ENCODE data around the gene VDAC1. TPM values are rescaled to one million over a fixed set of nuclear protein-coding genes. Genes with fewer than 3 reads are reported as not detected.

Gene VDAC1
- total and polyA plus RNA-seq, 2 donors from 2014 or later = 148 to 285 TPM

DNA sequence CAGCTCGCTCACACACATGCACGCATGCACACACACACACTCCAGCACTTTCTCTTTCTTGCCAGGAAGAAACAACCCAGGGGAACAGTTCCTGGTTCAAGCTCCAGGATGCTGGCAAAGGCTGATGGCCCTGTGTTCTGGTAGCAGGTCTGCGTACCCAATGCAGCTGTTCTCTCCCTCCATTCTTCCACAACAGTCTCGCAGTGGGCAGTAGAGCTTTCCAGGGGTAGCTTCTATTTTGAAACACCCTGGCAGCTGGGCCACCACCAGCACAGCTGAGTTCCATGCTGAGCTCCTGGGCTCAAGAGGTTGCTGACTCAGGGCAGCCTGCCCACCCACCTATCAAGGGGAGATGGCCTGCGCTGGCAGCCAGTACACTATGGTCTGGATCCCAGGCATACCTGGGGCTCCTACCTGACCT, 4.7 kb downstream of the VDAC1 start:
- peak overlapping the region in 1 of 3 donors; percentile 23 for H3K9ac ChIP-seq (ENCODE audit: low read length in 3 of 3)
- H3K9me3 ChIP-seq (ENCODE audit: control insufficient read depth in 2 of 3, insufficient read depth in 1 of 3, low read length in 3 of 3) = no peaks in the 10 kb centered on the region
- intact Hi-C loops (cut with DNase I) = no loop called here
- H3K4me1 ChIP-seq (ENCODE audit: control insufficient read depth in 2 of 3, insufficient read depth in 2 of 3, low read depth in 1 of 3, low read length in 3 of 3) = peaks cover 0 to 51% (median 48%) of the 10 kb centered on the region in 3 donors
- no peak overlapping the region for H3K4me3 ChIP-seq (ENCODE audit: low read length in 3 of 3)
- peaks cover 0 to 4% (median 0%) of the 10 kb centered on the region in 3 donors for H3K36me3 ChIP-seq (ENCODE audit: control insufficient read depth in 2 of 3, insufficient read depth in 3 of 3, low read length in 3 of 3)
- FAIRE-seq (no peak), DNase-seq (no peak)
- TF ChIP-seq, protein P1, sequence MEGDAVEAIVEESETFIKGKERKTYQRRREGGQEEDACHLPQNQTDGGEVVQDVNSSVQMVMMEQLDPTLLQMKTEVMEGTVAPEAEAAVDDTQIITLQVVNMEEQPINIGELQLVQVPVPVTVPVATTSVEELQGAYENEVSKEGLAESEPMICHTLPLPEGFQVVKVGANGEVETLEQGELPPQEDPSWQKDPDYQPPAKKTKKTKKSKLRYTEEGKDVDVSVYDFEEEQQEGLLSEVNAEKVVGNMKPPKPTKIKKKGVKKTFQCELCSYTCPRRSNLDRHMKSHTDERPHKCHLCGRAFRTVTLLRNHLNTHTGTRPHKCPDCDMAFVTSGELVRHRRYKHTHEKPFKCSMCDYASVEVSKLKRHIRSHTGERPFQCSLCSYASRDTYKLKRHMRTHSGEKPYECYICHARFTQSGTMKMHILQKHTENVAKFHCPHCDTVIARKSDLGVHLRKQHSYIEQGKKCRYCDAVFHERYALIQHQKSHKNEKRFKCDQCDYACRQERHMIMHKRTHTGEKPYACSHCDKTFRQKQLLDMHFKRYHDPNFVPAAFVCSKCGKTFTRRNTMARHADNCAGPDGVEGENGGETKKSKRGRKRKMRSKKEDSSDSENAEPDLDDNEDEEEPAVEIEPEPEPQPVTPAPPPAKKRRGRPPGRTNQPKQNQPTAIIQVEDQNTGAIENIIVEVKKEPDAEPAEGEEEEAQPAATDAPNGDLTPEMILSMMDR (IDR thresholded peaks at IDR 0.05; ENCODE audit: borderline replicate concordance, extremely low read depth, insufficient read depth) = no peak
- H3K27ac ChIP-seq (ENCODE audit: low read depth in 2 of 2, low read length in 2 of 2) = no peak overlapping the region
- H3K27me3 ChIP-seq (ENCODE audit: control insufficient read depth, insufficient read depth, low read length) = no peaks in the 10 kb centered on the region

DNA sequence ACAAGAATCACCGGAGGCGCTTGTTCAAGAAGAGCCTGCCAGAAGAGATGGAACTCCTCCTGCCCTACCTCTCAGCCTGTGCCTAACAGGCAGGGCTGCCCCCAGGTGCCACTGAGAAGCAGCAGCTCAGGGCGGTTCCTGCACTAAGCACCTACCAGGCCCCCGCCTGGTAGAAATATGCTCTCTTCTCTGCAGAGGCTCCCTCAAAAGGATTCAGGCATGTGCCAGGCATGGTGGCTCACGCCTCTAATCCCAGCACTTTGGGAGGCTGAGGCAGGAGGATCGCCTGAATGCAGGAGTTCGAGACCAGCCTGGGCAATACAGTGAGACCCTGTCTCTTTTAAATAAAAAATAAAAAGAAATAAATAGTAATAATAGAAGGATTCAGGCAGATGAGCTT, 6.0 kb downstream of the VDAC1 start:
- H3K4me1 ChIP-seq (ENCODE audit: control insufficient read depth in 2 of 3, insufficient read depth in 2 of 3, low read depth in 1 of 3, low read length in 3 of 3) = peaks cover 0 to 54% (median 51%) of the 10 kb centered on the region in 3 donors
- intact Hi-C loops (cut with DNase I) = no loop called here
- H3K9ac ChIP-seq (ENCODE audit: low read length in 3 of 3) = no peak overlapping the region
- H3K4me3 ChIP-seq (ENCODE audit: low read length in 3 of 3) = no peak overlapping the region
- FAIRE-seq (no peak), DNase-seq (no peak)
- H3K9me3 ChIP-seq (ENCODE audit: control insufficient read depth in 2 of 3, insufficient read depth in 1 of 3, low read length in 3 of 3) = no peaks in the 10 kb centered on the region
- H3K27ac ChIP-seq (ENCODE audit: low read depth in 2 of 2, low read length in 2 of 2) = no peak overlapping the region
- H3K36me3 ChIP-seq (ENCODE audit: control insufficient read depth in 2 of 3, insufficient read depth in 3 of 3, low read length in 3 of 3) = peaks cover 0 to 4% (median 0%) of the 10 kb centered on the region in 3 donors
- no peaks in the 10 kb centered on the region for H3K27me3 ChIP-seq (ENCODE audit: control insufficient read depth, insufficient read depth, low read length)
- TF ChIP-seq, protein P1 (IDR thresholded peaks at IDR 0.05; ENCODE audit: borderline replicate concordance, extremely low read depth, insufficient read depth) = no peak

DNA sequence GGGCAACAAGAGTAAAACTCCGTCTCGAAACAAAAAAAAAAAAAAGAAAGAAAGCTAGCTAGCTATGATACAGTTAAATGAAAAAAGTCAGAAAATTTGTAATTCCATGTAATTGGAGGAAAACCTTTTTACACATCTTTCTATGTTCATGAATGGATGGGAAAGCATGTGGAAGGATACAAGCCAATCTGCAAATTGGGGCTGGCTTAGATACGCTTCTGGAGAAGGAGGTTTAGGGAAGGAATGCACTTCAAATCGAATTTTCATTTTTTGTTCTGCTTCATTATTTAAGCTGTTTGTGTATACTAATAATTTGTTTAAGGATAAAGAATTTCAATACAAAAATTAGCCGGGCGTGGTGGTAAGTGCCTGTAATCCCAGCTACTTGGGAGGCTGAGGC, 6.7 kb downstream of the VDAC1 start:
- Histone ChIP-seq H3K9me3 (ENCODE audit: control insufficient read depth in 2 of 3, insufficient read depth in 1 of 3, low read length in 3 of 3) (no peaks in the 10 kb centered on the region), H3K9ac (ENCODE audit: low read length in 3 of 3) (no peak overlapping the region), H3K27ac (ENCODE audit: low read depth in 2 of 2, low read length in 2 of 2) (no peak overlapping the region), H3K27me3 (ENCODE audit: control insufficient read depth, insufficient read depth, low read length) (no peaks in the 10 kb centered on the region), H3K4me3 (ENCODE audit: low read length in 3 of 3) (no peak overlapping the region), H3K36me3 (ENCODE audit: control insufficient read depth in 2 of 3, insufficient read depth in 3 of 3, low read length in 3 of 3) (peaks cover 0 to 4% (median 0%) of the 10 kb centered on the region in 3 donors), H3K4me1 (ENCODE audit: control insufficient read depth in 2 of 3, insufficient read depth in 2 of 3, low read depth in 1 of 3, low read length in 3 of 3) (peaks cover 0 to 52% (median 51%) of the 10 kb centered on the region in 3 donors)
- TF ChIP-seq, protein P1 (IDR thresholded peaks at IDR 0.05; ENCODE audit: borderline replicate concordance, extremely low read depth, insufficient read depth) = no peak
- no peak for FAIRE-seq
- intact Hi-C loops (cut with DNase I) = no loop called here
- no peak for DNase-seq
